ENCODE results near the gene ANKRD33B. TPM values are rescaled to one million over a fixed set of nuclear protein-coding genes. Genes with fewer than 3 reads are reported as not detected.

ANKRD33B gene
- total and polyA plus RNA-seq, 2 donors from 2014 or later = 4.8 to 20.3 TPM

- DNase-seq = peak in 1 of 5 donors; percentile 12
- intact Hi-C loops (cut with DNase I) = no loop called here
- Histone ChIP-seq H3K27me3 (ENCODE audit: control insufficient read depth, insufficient read depth, low read length) (no peaks in the 10 kb centered on the region), H3K4me3 (ENCODE audit: low read length in 3 of 3) (no peak overlapping the region), H3K9me3 (ENCODE audit: control insufficient read depth in 2 of 3, insufficient read depth in 1 of 3, low read length in 3 of 3) (no peaks in the 10 kb centered on the region), H3K36me3 (ENCODE audit: control insufficient read depth in 2 of 3, insufficient read depth in 3 of 3, low read length in 3 of 3) (no peaks in the 10 kb centered on the region), H3K4me1 (ENCODE audit: control insufficient read depth in 2 of 3, insufficient read depth in 2 of 3, low read depth in 1 of 3, low read length in 3 of 3) (peaks cover 0 to 2% (median 0%) of the 10 kb centered on the region in 3 donors), H3K9ac (ENCODE audit: low read length in 3 of 3) (no peak overlapping the region), H3K27ac (ENCODE audit: low read depth in 2 of 2, low read length in 2 of 2) (no peak overlapping the region)
- FAIRE-seq = no peak
- TF ChIP-seq CTCF (IDR thresholded peaks at IDR 0.05; ENCODE audit: borderline replicate concordance, extremely low read depth, insufficient read depth) = no peak
Measured at GRCh38 chr5:10550222-10550995, 13.5 kb upstream of the ANKRD33B start.

GRCh38 chr5:10551782-10552138 is 12.1 kb upstream of the ANKRD33B start:
- Histone ChIP-seq H3K4me1 (ENCODE audit: control insufficient read depth in 2 of 3, insufficient read depth in 2 of 3, low read depth in 1 of 3, low read length in 3 of 3) (peaks cover 0 to 2% (median 0%) of the 10 kb centered on the region in 3 donors), H3K27ac (ENCODE audit: low read depth in 2 of 2, low read length in 2 of 2) (no peak overlapping the region), H3K4me3 (ENCODE audit: low read length in 3 of 3) (no peak overlapping the region), H3K27me3 (ENCODE audit: control insufficient read depth, insufficient read depth, low read length) (no peaks in the 10 kb centered on the region), H3K9ac (ENCODE audit: low read length in 3 of 3) (no peak overlapping the region), H3K36me3 (ENCODE audit: control insufficient read depth in 2 of 3, insufficient read depth in 3 of 3, low read length in 3 of 3) (no peaks in the 10 kb centered on the region), H3K9me3 (ENCODE audit: control insufficient read depth in 2 of 3, insufficient read depth in 1 of 3, low read length in 3 of 3) (no peaks in the 10 kb centered on the region)
- FAIRE-seq (no peak), DNase-seq (no peak)
- intact Hi-C loops (cut with DNase I) = no loop called here
- no peak for TF ChIP-seq CTCF (IDR thresholded peaks at IDR 0.05; ENCODE audit: borderline replicate concordance, extremely low read depth, insufficient read depth)

GRCh38 chr5:10552183-10553143 is 11.4 kb upstream of the ANKRD33B start:
- intact Hi-C loops (cut with DNase I) = no loop called here
- Histone ChIP-seq H3K27ac (ENCODE audit: low read depth in 2 of 2, low read length in 2 of 2) (no peak overlapping the region), H3K9me3 (ENCODE audit: control insufficient read depth in 2 of 3, insufficient read depth in 1 of 3, low read length in 3 of 3) (no peaks in the 10 kb centered on the region), H3K4me1 (ENCODE audit: control insufficient read depth in 2 of 3, insufficient read depth in 2 of 3, low read depth in 1 of 3, low read length in 3 of 3) (peaks cover 0 to 2% (median 0%) of the 10 kb centered on the region in 3 donors), H3K36me3 (ENCODE audit: control insufficient read depth in 2 of 3, insufficient read depth in 3 of 3, low read length in 3 of 3) (no peaks in the 10 kb centered on the region), H3K9ac (ENCODE audit: low read length in 3 of 3) (no peak overlapping the region), H3K4me3 (ENCODE audit: low read length in 3 of 3) (no peak overlapping the region), H3K27me3 (ENCODE audit: control insufficient read depth, insufficient read depth, low read length) (no peaks in the 10 kb centered on the region)
- no peak for TF ChIP-seq CTCF (IDR thresholded peaks at IDR 0.05; ENCODE audit: borderline replicate concordance, extremely low read depth, insufficient read depth)
- DNase-seq (no peak), FAIRE-seq (no peak)
